Measurements from ENCODE around the gene MID1IP1. TPM values are rescaled to one million over a fixed set of nuclear protein-coding genes. Genes with fewer than 3 reads are reported as not detected.

The MID1IP1 gene
- total RNA-seq, 1 donor from 2014 or later = 40.4 TPM

DNA sequence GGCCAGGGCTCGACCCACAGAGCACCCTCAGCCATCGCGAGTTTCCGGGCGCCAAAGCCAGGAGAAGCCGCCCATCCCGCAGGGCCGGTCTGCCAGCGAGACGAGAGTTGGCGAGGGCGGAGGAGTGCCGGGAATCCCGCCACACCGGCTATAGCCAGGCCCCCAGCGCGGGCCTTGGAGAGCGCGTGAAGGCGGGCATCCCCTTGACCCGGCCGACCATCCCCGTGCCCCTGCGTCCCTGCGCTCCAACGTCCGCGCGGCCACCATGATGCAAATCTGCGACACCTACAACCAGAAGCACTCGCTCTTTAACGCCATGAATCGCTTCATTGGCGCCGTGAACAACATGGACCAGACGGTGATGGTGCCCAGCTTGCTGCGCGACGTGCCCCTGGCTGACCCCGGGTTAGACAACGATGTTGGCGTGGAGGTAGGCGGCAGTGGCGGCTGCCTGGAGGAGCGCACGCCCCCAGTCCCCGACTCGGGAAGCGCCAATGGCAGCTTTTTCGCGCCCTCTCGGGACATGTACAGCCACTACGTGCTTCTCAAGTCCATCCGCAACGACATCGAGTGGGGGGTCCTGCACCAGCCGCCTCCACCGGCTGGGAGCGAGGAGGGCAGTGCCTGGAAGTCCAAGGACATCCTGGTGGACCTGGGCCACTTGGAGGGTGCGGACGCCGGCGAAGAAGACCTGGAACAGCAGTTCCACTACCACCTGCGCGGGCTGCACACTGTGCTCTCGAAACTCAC is 3.6 kb downstream of the MID1IP1 start:
- FAIRE-seq = no peak
- Histone ChIP-seq H3K4me1 (ENCODE audit: insufficient read depth, low read length) (peaks cover 8% of the 10 kb centered on the region), H4K20me1 (ENCODE audit: insufficient read depth, low read length) (no peaks in the 10 kb centered on the region)

DNA sequence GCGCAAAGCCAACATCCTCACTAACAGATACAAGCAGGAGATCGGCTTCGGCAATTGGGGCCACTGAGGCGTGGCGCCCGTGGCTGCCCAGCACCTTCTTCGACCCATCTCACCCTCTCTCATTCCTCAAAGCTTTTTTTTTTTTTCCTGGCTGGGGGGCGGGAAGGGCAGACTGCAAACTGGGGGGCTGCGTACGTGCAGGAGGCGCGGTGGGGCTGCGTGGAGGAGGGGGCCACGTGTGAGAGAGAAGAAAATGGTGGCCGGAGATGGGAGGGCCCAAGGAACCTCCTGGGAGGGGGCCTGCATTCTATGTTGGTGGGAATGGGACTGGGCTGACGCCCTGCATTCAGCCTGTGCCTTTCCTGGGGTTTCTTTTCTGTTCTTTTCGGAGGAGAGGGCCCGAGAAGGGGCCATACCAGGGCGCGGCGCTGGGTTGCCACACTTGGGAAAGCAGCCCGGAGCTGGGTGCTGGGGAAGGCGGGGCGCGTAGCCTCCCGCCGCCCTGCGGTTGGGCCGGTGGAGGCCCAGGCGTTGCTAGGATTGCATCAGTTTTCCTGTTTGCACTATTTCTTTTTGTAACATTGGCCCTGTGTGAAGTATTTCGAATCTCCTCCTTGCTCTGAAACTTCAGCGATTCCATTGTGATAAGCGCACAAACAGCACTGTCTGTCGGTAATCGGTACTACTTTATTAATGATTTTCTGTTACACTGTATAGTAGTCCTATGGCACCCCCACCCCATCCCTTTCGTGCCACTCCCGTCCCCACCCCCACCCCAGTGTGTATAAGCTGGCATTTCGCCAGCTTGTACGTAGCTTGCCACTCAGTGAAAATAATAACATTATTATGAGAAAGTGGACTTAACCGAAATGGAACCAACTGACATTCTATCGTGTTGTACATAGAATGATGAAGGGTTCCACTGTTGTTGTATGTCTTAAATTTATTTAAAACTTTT is 4.5 kb downstream of the MID1IP1 start:
- H2AFZ ChIP-seq (ENCODE audit: low read depth, low read length) = no peak overlapping the region
- peak; percentile 54 for FAIRE-seq
- peaks cover 2% of the 10 kb centered on the region for H3K36me3 Mint-ChIP-seq (ENCODE audit: low read depth, unreplicated experiment)
- TF ChIP-seq EZH2 (IDR thresholded peaks at IDR 0.05; ENCODE audit: insufficient read depth, low read length) = no peak
- TF ChIP-seq, protein P1, sequence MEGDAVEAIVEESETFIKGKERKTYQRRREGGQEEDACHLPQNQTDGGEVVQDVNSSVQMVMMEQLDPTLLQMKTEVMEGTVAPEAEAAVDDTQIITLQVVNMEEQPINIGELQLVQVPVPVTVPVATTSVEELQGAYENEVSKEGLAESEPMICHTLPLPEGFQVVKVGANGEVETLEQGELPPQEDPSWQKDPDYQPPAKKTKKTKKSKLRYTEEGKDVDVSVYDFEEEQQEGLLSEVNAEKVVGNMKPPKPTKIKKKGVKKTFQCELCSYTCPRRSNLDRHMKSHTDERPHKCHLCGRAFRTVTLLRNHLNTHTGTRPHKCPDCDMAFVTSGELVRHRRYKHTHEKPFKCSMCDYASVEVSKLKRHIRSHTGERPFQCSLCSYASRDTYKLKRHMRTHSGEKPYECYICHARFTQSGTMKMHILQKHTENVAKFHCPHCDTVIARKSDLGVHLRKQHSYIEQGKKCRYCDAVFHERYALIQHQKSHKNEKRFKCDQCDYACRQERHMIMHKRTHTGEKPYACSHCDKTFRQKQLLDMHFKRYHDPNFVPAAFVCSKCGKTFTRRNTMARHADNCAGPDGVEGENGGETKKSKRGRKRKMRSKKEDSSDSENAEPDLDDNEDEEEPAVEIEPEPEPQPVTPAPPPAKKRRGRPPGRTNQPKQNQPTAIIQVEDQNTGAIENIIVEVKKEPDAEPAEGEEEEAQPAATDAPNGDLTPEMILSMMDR (IDR thresholded peaks at IDR 0.05; ENCODE audit: insufficient read depth, low read depth, low read length) = no peak
- DNase-seq (ENCODE audit: low read depth) = peak; percentile 58
- peak overlapping the region; percentile 95 for H3K4me3 Mint-ChIP-seq (ENCODE audit: unreplicated experiment)
- no peaks in the 10 kb centered on the region for H3K27me3 Mint-ChIP-seq (ENCODE audit: low read depth, unreplicated experiment)
- H3K27ac Mint-ChIP-seq (ENCODE audit: unreplicated experiment) = peak overlapping the region; percentile 94
- H3K9me3 ChIP-seq (ENCODE audit: insufficient read depth, low read depth, low read length) = no peaks in the 10 kb centered on the region
- no peaks in the 10 kb centered on the region for H3K27me3 ChIP-seq (ENCODE audit: insufficient read depth, low read length)
- H3K9me3 Mint-ChIP-seq (ENCODE audit: unreplicated experiment) = no peaks in the 10 kb centered on the region
- H3K4me1 Mint-ChIP-seq (ENCODE audit: low read depth, unreplicated experiment) = peaks cover 18% of the 10 kb centered on the region
- peak overlapping the region; percentile 86 for H3K4me2 ChIP-seq (ENCODE audit: low read length)
- no peaks in the 10 kb centered on the region for H4K20me1 ChIP-seq (ENCODE audit: insufficient read depth, low read length)
- H3K79me2 ChIP-seq (ENCODE audit: insufficient read depth, low read length) = peaks cover 45% of the 10 kb centered on the region
- no peaks in the 10 kb centered on the region for H3K36me3 ChIP-seq (ENCODE audit: insufficient read depth, low read length)
- peak overlapping the region; percentile 87 for H3K9ac ChIP-seq (ENCODE audit: low read length)
- peak overlapping the region; percentile 75 for H3K4me3 ChIP-seq (ENCODE audit: insufficient read depth, low read depth, low read length)
- peaks cover 8% of the 10 kb centered on the region for H3K4me1 ChIP-seq (ENCODE audit: insufficient read depth, low read length)
- H3K27ac ChIP-seq (ENCODE audit: low read depth, low read length) = peak overlapping the region; percentile 83

More for the DNA sequence above, 3.6 kb downstream of the MID1IP1 start:
- no peak for DNase-seq (ENCODE audit: low read depth)
- Mint-ChIP-seq H3K27ac (ENCODE audit: unreplicated experiment) (peak overlapping the region; percentile 94), H3K4me1 (ENCODE audit: low read depth, unreplicated experiment) (peaks cover 21% of the 10 kb centered on the region), H3K27me3 (ENCODE audit: low read depth, unreplicated experiment) (no peaks in the 10 kb centered on the region), H3K9me3 (ENCODE audit: unreplicated experiment) (no peaks in the 10 kb centered on the region), H3K4me3 (ENCODE audit: unreplicated experiment) (peak overlapping the region; percentile 95), H3K36me3 (ENCODE audit: low read depth, unreplicated experiment) (peaks cover 2% of the 10 kb centered on the region)
- peak overlapping the region; percentile 75 for H3K4me3 ChIP-seq (ENCODE audit: insufficient read depth, low read depth, low read length)
- peak overlapping the region; percentile 86 for H3K4me2 ChIP-seq (ENCODE audit: low read length)
- peak overlapping the region; percentile 87 for H3K9ac ChIP-seq (ENCODE audit: low read length)
- no peaks in the 10 kb centered on the region for H3K36me3 ChIP-seq (ENCODE audit: insufficient read depth, low read length)
- peaks cover 45% of the 10 kb centered on the region for H3K79me2 ChIP-seq (ENCODE audit: insufficient read depth, low read length)
- H3K27me3 ChIP-seq (ENCODE audit: insufficient read depth, low read length) = no peaks in the 10 kb centered on the region
- H3K27ac ChIP-seq (ENCODE audit: low read depth, low read length) = peak overlapping the region; percentile 83
- peak overlapping the region; percentile 39 for H2AFZ ChIP-seq (ENCODE audit: low read depth, low read length)
- no peak for TF ChIP-seq EZH2 (IDR thresholded peaks at IDR 0.05; ENCODE audit: insufficient read depth, low read length)
- TF ChIP-seq, protein P1 (IDR thresholded peaks at IDR 0.05; ENCODE audit: insufficient read depth, low read depth, low read length) = no peak
- H3K9me3 ChIP-seq (ENCODE audit: insufficient read depth, low read depth, low read length) = no peaks in the 10 kb centered on the region

All from astrocyte (in vitro differentiated cells and primary cell).